ENCODE results near the gene BCS1L.

GRCh38 chr2:218711550-218711929, 52.1 kb downstream of the BCS1L start:
- TF ChIP-seq RXRA (IDR thresholded peaks at IDR 0.05; ENCODE audit: insufficient read depth, low read depth, low read length) (no peak), SIN3A (conservative IDR thresholded peaks at IDR 0.05 in 1 of 2, IDR thresholded peaks at IDR 0.05 in 1 of 2; ENCODE audit: low read depth in 1 of 2, low read length in 2 of 2) (no peak), PHF8 (conservative IDR thresholded peaks at IDR 0.05; ENCODE audit: low read depth, low read length) (no peak), SIX5 (IDR thresholded peaks at IDR 0.05; ENCODE audit: low read depth, low read length) (no peak), TAF1 (IDR thresholded peaks at IDR 0.05; ENCODE audit: low read depth, low read length) (no peak), POU5F1 (IDR thresholded peaks at IDR 0.05; ENCODE audit: low read depth, low read length) (no peak)
- TF ChIP-seq, protein P1, sequence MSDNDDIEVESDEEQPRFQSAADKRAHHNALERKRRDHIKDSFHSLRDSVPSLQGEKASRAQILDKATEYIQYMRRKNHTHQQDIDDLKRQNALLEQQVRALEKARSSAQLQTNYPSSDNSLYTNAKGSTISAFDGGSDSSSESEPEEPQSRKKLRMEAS (IDR thresholded peaks at IDR 0.05), result no peak
- TF ChIP-seq, protein P2, sequence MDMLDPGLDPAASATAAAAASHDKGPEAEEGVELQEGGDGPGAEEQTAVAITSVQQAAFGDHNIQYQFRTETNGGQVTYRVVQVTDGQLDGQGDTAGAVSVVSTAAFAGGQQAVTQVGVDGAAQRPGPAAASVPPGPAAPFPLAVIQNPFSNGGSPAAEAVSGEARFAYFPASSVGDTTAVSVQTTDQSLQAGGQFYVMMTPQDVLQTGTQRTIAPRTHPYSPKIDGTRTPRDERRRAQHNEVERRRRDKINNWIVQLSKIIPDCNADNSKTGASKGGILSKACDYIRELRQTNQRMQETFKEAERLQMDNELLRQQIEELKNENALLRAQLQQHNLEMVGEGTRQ (IDR thresholded peaks at IDR 0.05; ENCODE audit: low read length), result no peak
- TF ChIP-seq, protein P3, sequence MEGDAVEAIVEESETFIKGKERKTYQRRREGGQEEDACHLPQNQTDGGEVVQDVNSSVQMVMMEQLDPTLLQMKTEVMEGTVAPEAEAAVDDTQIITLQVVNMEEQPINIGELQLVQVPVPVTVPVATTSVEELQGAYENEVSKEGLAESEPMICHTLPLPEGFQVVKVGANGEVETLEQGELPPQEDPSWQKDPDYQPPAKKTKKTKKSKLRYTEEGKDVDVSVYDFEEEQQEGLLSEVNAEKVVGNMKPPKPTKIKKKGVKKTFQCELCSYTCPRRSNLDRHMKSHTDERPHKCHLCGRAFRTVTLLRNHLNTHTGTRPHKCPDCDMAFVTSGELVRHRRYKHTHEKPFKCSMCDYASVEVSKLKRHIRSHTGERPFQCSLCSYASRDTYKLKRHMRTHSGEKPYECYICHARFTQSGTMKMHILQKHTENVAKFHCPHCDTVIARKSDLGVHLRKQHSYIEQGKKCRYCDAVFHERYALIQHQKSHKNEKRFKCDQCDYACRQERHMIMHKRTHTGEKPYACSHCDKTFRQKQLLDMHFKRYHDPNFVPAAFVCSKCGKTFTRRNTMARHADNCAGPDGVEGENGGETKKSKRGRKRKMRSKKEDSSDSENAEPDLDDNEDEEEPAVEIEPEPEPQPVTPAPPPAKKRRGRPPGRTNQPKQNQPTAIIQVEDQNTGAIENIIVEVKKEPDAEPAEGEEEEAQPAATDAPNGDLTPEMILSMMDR (IDR thresholded peaks at IDR 0.05; ENCODE audit: control extremely low read depth in 1 of 3, insufficient read depth in 1 of 3, low read depth in 1 of 3, low read length in 3 of 3), result no peak
